Stimulated activated CD4-positive, alpha-beta T cell treated with anti-CD3 and anti-CD28 coated beads, Interleukin-2, amount 100 ng/mL, for 4 hours (primary cell): ENCODE results near the gene OVCA2.

Source experiments
- DNase-seq: peaks from one replicate; pipeline ENCODE4 v3.0.0-alpha.2; 2020; ENCODE audit warnings: low read depth

The OVCA2 gene

DNA sequence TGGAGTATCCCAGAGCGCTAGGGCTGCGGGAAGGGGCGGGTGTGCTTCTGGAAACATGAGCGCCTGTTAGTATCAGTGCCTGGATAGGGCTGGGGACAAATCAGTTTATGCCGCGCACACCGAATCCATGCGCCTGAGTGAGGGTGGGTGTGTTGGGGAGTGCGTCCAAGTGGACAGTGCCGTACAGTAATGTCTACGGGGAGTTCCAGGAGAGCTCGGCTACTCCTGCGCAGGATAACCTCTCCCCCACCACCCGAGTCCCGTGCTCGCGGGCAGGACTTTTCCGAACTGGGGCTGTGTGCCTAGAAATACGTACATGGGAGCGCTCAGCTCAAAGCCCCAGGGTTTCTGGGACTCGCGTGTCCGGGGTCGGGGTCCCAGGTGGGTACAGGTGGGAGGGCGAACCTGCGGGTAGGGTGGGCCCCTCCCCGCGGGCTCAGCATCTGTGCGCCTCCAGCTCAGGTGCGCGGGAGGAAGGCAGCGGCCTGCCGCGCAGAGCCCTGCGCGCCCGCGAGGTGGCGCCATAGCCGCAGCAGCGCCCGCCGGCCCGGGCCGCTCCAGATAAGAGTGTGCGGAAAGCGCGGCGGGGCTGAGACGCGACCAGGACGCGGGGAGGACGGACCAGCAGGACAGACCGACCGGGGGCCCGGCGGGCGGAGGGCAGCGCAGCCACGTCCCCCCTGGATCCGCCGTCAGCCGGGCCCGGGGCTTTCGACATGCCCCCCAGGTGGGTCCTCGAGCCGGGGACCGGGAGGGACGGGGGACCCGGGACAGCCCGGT lies 12.9 kb downstream of the OVCA2 start, which contains the start of gene HIC1:
Gene HIC1 (plus strand): TSS at position 592 of the 780 bp plus-strand sequence. CDS start 1,588 bp downstream, outside the sequence.
- DNase-seq: peak; percentile 71

DNA sequence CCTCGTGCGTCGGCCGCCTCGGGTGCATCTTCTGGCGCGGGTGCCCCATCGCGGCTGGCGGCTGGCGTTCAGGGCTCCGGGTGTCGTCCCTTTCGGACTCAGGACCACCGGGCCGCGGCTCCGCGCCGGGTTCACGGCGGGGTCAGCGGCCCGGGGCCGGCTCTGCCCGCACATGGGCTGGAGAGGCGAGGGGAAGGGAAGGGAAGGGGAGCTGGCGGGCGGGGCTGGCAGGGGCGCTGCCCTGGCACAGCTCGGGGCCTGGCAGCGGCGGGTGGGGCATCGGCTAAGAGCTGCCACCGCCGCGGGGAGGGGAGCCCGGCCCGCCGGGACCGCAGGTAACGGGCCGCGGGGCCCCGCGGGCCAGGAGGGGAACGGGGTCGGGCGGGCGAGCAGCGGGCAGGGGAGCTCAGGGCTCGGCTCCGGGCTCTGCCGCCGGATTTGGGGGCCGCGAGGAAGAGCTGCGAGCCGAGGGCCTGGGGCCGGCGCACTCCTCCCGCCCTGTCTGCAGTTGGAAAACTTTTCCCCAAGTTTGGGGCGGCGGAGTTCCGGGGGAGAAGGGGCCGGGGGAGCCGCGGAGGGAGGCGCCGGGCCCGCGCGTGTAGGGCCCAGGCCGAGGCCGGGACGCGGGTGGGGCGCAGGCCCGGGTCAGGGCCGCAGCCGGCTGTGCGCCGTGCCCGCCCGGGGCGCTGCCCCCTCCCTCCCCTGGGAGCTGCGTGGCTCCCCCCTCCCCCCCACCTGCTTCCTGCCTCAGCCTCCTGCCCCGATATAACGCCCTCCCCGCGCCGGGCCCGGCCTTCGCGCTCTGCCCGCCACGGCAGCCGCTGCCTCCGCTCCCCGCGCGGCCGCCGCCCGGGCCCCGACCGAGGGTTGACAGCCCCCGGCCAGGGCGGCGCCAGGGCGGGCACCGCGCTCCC lies 13.7 kb downstream of the OVCA2 start:
- DNase-seq: peak; percentile 37

DNA sequence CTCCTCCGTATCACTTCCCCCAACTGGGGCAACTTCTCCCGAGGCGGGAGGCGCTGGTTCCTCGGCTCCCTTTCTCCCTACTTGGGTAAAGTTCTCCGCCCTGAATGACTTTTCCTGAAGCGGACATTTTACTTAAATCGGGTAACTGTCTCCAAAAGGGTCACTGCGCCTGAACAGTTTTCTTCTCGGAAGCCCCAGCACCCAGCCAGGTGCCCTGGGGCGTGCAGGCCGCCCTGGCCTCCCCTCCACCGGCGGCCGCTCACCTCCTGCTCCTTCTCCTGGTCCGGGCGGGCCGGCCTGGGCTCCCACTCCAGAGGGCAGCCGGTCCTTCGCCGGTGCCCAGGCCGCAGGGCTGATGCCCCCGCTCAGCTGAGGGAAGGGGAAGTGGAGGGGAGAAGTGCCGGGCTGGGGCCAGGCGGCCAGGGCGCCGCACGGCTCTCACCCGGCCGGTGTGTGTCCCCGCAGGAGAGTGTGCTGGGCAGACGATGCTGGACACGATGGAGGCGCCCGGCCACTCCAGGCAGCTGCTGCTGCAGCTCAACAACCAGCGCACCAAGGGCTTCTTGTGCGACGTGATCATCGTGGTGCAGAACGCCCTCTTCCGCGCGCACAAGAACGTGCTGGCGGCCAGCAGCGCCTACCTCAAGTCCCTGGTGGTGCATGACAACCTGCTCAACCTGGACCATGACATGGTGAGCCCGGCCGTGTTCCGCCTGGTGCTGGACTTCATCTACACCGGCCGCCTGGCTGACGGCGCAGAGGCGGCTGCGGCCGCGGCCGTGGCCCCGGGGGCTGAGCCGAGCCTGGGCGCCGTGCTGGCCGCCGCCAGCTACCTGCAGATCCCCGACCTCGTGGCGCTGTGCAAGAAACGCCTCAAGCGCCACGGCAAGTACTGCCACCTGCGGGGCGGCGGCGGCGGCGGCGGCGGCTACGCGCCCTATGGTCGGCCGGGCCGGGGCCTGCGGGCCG lies 14.7 kb downstream of the OVCA2 start:
- DNase-seq: peak; percentile 39

DNA sequence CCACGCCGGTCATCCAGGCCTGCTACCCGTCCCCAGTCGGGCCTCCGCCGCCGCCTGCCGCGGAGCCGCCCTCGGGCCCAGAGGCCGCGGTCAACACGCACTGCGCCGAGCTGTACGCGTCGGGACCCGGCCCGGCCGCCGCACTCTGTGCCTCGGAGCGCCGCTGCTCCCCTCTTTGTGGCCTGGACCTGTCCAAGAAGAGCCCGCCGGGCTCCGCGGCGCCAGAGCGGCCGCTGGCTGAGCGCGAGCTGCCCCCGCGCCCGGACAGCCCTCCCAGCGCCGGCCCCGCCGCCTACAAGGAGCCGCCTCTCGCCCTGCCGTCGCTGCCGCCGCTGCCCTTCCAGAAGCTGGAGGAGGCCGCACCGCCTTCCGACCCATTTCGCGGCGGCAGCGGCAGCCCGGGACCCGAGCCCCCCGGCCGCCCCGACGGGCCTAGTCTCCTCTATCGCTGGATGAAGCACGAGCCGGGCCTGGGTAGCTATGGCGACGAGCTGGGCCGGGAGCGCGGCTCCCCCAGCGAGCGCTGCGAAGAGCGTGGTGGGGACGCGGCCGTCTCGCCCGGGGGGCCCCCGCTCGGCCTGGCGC lies 15.4 kb downstream of the OVCA2 start:
- no peak for DNase-seq

DNA sequence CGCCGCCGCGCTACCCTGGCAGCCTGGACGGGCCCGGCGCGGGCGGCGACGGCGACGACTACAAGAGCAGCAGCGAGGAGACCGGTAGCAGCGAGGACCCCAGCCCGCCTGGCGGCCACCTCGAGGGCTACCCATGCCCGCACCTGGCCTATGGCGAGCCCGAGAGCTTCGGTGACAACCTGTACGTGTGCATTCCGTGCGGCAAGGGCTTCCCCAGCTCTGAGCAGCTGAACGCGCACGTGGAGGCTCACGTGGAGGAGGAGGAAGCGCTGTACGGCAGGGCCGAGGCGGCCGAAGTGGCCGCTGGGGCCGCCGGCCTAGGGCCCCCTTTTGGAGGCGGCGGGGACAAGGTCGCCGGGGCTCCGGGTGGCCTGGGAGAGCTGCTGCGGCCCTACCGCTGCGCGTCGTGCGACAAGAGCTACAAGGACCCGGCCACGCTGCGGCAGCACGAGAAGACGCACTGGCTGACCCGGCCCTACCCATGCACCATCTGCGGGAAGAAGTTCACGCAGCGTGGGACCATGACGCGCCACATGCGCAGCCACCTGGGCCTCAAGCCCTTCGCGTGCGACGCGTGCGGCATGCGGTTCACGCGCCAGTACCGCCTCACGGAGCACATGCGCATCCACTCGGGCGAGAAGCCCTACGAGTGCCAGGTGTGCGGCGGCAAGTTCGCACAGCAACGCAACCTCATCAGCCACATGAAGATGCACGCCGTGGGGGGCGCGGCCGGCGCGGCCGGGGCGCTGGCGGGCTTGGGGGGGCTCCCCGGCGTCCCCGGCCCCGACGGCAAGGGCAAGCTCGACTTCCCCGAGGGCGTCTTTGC lies 16.2 kb downstream of the OVCA2 start:
- no peak for DNase-seq

DNA sequence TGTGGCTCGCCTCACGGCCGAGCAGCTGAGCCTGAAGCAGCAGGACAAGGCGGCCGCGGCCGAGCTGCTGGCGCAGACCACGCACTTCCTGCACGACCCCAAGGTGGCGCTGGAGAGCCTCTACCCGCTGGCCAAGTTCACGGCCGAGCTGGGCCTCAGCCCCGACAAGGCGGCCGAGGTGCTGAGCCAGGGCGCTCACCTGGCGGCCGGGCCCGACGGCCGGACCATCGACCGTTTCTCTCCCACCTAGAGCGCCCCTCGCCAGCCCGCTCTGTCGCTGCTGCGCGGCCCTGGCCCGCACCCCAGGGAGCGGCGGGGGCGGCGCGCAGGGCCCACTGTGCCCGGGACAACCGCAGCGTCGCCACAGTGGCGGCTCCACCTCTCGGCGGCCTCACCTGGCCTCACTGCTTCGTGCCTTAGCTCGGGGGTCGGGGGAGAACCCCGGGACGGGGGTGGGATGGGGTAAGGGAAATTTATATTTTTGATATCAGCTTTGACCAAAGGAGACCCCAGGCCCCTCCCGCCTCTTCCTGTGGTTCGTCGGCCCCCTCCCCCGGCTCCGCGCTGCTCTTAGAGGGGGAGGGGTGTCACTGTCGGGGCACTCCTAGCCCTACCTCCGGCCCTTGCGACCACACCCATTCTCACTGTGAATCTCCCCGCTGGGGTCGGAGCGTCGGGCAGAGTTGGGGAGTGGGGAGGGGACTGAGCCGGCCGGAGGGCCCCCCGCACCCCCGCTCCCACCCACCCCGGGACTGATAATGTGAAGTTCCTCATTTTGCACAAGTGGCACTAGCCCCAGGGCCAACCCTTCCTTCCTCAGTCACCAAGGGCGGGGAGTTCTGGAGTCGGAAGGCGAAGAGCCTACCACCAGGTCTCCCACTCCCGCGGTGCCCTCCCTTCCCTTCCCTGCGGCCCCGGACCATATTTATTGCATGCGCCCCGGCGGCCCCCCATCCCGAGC lies 17.0 kb downstream of the OVCA2 start:
- DNase-seq: no peak

DNA sequence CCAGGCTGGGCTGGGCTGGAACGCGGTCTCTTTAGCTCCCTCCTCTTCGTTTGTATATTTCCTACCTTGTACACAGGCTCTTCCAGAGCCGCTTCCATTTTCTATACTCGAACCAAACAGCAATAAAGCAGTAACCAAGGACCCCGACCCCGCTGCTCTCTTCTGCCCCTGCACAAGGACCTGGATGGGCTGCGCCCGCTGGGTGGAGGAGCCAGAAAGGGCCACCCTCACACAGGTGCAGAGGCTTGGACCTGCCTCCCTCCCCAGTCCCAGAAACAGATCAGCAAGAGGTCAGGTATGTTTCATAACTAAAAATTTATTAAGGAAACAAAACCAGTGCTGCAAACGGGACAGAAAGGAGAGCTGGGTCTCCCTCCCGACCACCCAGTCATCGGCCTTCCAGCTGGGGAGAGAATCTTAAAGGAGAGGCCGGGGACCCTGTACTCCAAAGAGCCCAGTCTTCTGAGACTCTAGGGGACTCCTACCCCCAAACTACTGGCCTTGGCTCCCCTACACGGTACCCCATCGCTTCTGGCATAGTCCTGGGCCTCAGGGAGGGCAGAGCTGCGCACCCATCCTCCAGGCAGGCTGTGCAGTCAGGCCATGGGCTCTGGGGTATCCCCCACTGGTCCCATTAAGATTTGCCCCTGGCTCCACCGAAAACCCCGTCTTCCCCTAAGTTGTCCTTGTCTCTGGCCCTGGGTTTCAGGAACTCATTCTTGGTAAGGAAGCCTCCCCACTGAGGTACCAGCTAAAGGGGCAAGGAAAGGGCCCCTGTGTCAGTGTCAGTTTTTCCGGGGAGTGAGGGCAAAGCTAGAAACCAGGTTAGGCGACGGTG lies 17.9 kb downstream of the OVCA2 start:
- DNase-seq: no peak

DNA sequence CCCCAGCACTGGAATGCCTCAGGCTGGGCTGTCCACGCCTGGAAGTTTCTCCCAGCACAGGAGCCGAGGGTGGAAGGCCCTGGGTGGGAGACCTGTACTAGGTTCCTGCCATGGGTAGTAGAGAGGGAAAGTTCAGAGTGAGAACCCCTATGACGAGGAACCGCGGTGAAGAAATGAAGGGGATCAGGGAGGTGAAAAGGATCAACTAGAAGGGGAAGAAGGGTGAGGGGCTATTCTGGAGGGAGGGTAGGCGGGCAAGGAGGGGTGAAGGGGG lies 18.5 kb downstream of the OVCA2 start:
- DNase-seq: no peak

DNA sequence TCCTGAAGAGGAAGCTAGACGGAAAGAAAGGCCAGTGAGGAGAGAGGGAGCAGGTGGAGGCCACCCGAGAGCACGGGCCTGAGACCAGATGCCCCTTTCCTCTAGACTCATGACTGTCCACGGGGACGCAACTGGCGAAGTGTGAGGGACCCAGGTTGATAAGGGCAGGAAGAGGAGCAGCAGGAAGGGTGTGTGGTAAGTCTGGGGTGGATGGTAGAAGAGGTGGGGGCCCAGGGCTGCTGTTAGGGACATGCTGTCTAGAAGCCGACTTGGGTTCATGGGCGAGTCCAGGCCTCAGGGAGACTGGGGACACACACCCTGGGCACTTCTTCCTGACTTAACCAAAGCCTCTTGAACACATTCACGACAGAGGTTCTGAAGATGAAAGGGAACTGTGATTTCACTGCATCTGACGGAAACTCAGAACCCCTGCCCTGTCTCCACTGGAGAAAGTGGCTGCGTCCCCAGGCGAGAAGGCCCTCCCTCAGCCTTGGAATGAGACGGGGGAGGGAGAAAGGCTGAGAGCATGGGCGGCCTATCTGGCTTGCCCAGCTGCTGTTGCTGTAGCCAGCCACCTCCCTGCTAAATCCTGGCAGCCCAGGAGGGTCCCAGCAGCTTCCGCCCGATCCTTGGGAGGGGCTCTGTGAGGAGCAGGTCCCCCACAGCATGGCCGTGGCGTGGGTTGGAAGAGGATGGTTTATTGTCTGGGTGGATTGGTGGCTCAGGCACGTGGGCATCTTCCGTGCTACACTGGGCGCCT lies 19.0 kb downstream of the OVCA2 start:
- DNase-seq: no peak

DNA sequence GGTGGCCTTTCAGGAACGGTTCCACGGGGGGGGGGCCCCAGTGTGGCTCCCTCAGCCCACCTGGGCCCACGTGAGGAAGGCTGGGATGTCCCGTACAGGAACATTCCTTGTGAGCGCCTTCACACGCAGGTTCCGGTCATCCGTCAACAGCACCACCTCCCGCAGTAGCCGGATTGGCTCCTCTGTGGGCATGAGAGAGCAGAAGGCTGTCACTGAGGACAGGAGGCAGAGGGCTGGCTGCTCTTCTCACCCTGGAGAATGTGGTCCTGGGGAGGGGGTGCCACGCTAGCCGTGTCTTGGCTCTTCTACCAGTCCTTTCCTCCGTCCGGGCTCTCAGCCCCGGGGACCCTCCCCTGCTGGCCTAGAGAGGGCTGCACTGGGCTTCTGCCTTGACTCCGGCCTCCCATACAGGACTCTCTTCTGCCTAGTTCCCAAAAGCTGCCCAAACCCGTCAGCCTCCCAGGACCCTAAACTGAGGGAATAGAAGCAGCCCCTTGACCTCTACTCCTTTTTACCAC lies 19.7 kb downstream of the OVCA2 start:
- no peak for DNase-seq

DNA sequence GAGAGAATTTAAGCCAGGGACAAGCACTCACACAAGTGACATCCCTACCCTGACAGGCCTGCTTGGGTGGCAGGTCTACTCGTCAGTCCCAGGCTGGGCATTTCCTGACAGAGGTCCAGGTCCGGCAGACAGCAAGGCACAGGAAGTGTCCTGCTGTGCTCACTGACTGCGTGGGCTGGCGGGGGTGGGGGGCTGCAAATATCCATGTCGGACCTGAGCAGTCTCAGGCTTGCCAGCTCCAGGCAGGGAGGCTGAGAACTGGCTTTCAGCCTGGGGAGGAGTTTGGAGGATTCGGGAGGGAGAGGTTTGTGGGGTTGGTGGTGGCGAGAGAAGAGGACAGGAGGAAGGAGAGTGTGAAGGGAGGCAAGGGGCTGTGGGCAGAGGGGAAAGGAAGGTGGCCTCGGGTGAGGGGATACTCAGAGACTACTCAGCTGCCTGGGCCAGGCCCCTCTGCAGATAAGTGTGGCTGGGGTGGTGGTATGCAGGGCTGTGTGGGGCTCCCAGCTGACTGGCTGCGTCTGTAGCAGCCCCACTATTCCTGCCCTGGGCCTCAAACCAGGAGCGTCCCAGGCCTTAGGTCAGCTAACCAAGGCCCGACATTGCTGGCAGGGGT lies 20.9 kb downstream of the OVCA2 start:
- DNase-seq: no peak

DNA sequence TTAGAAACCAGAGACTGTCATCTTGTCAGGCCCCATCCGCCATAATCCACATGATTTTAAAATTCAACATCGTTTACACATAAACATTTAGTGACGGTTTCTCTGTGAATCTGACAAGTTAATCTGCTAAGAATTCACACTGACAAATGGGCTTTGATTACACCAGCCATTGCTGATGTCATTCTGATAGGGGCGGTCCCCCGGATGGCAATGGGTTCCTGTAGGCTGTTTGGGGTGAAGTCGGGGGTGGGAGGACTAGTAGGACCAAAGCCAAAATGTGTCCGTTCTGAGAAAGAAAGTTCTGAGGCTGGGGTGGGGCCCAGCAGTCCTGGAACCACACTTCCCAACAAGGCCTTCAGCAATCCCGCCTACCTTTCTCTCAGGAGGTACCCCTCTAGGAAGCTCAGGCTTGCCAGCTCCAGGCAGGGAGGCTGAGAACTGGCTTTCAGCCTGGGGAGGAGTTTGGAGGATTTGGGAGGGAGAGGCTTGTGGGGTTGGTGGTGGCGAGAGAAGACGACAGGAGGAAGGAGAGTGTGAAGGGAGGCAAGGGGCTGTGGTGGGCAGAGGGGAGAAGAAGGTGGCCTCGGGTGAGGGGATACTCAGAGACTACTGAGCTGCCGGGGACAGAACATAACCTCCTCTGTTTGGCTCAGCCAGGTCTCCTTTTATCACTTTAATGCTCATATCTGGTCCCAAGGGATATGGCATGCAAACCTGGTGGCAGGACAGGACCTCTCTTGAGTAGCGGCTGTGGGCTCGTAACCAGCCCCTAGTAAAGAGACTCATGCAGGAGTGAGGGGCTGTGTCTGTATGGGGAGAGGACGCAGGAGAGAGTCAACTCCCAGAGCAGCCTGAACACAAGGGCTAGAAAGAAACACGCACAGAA lies 21.7 kb downstream of the OVCA2 start:
- no peak for DNase-seq

DNA sequence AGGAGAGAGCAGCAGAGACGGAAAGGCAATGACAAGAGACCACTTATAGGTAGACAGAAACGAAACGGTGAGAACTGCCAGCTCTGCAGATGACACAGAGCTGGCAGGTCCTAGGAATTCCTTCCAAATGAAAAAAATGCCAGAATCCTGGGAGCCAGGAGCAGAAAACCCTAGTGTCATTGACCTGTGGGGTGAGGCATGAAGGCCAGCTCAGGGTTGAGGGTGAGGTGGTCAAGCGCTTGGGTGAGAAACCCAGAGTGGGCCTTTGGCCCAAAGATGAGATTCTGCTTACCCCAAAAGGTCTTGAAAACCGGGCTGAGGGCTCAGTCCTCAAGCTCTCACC lies 22.3 kb downstream of the OVCA2 start:
- no peak for DNase-seq

DNA sequence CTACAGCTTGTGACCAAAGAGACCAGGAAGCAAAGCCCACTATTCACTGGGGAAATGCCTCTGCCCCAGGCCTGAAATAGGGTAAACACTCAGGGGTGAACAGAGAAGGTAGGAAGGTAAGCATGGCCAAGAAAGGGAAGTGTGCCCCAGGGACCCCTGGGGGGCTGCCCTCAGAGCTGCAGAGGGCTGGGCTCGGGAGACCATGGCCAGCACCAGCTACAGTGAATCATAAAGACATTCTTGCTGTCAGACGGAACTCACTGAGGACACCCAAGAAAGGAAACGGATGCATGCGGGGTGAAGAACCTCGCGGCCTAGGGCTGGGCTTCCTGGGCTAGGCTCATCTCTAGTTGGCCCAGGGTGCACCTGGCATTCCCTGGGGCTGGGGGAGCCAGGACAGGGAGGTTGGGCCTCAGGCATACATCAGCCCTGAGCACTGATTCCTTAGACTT lies 22.7 kb downstream of the OVCA2 start:
- DNase-seq: no peak

DNA sequence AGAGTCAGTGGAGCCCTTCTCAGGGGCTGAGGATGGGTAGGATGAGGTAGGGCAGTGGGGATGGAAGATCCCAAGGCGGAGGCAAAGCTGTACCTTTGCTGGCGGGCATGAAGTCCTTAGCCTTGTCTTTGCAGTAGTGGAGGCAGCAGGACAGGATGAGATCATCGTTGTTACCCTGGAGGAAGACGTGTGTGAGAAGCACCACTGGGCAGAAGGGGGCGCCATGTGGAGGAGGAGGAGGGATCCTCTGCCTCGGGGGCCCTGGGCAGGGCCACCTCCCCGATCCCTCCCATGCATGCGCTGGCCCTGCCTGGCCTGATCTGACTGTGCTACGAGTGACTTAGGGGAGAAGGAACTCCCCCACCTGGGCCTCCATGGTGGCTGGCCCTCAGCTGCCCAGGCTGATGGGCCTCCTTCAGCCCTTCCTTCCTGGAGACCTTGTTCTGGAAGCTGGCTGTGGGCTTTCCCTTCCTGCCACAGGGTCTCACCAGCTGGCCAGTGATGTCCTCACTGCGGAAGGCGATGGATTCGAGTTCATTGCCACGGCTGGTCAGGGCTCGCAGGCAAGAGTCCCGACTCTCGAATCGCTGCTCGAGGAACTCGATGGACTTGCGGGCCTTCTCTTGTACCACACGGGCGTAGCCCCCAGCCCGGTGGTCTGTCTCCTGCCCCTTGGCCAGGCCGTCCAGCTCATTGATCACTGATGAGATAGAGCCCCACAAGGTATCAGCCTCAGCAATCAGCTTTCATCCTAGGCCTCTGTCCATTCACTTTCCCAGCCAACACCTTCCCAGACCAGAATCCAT lies 23.4 kb downstream of the OVCA2 start:
- DNase-seq: no peak
